ENCODE results near the gene FRMD4A.
"Not testable (repeated sequence)": the region's sequence is repeated elsewhere in the genome, so short reads cannot be mapped to it uniquely, and the experiment has no call there.

FRMD4A gene

GRCh38 chr10:14235566-14236195, 95.0 kb downstream of the FRMD4A start:
- DNase-seq, result no peak

DNA sequence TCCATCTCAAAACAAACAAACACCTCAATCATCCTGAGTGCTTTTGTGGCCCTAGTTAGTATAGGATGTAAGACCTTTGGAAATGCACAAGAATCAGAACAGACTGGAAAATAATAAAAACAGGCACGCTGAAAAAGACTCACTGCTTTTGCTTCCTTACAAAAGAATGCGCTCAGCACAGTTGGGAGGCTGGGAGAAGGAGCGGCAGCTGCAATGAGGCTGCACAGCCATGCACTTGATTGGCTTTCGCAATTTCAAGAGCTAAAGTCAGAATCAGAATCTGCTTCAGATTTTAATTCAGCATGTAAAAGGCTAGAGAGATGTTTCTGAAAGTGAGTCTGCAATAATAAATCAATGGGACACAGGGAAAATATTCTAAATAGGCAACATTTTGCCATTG, 97.2 kb downstream of the FRMD4A start:
- DNase-seq, result no peak

GRCh38 chr10:14228798-14229197, 101.9 kb downstream of the FRMD4A start:
- DNase-seq, result not testable (repeated sequence)

- DNase-seq, result no peak
Measured at GRCh38 chr10:14225379-14225778, 105.3 kb downstream of the FRMD4A start.

DNA sequence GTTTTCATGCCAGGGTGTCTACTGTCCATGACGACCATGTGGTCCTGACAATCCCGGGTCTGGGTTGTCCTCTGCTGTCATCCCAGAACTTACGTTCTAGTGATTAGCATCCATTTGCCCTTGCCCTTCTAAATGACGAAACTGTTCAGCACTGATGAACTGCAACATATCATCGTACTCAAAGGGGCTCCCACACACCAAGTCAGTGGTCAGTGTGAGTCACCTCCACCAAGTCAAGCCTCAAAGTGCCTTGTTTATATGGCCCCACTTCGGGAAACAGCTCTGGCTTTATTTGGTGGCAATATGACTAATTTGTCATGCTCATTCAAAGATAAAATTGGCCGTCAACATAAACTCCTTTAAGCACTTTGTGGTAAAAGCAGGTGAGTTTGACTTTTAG, 110.7 kb downstream of the FRMD4A start:
- no peak for DNase-seq

- no peak for DNase-seq
Measured at GRCh38 chr10:14219411-14219810, 111.3 kb downstream of the FRMD4A start.

DNA sequence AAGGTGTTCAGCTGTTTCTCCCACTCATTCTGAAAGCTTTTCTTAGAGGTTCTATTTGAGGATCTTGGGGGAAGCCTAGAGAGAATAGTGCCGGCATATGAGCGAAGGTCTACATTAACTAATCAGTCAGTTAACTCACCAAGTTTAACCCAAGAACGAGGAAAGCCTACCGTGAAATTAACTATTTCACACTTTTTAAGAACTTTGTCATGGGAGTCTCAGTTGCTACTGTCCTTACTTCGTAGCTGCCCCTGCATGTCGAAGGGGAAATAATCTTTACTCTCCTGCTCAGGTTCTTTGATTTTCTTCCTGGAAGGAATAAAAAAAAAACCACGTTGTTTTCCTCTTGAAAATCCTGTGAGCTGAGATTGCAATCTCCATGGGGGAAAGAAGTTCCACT, 115.1 kb downstream of the FRMD4A start:
- DNase-seq, result no peak

DNA sequence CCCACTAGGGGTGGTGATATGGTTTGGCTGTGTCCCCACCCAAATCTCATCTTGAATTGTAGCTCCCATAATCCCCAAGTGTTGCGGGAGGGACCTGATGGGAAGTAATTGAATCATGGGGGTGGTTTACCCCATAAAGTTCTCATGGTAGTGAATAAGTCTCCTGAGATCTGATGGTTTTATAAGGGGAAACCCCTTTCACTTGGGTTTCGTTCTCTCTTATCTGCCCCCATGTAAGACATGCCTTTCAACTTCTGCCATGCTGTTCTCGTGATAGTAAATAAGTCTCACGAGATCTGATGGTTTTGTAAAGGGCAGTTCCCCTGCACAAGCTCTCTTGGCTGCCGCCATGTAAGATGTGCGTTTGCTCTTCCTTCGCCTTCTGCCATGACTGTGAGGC, 117.0 kb downstream of the FRMD4A start:
- DNase-seq, result not testable (repeated sequence)

DNA sequence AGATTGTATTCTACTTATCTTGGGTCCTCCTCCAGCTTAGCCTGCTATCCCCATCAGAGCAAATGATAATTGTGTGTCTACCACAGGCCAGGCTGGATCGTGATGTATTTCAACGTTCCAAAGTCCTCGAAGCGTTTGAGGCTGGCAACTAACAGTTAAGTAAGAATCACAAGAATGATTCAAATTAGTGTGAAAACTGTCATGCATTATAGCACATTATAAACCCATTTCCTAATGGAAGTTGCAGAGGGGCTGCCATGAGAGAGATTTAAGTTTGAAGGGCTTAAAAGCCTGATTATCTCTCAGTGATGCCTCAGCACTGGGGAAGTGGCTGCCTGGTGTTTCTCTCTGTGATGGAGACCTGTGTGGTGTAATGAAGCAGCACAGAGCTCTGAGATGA, 119.1 kb downstream of the FRMD4A start:
- DNase-seq, result no peak

DNA sequence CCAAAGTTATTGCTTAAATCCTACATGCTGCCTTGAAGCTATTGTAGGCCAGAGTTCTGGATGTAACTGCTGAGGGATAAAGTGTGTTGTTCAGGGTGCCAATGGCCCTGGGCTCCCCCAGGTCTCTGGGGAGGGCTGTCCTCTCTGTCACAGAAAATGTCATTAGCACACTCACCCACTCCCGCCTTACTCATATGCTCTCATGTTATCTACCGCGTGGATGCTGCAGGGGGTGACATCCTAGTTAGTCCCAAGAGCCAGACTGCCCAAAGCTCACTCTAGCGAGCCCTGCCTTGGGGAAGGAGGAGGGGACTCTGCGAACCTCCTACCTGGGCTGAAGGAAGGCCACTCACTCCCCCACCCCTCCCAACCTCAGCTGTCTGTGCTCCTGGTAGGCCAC, 122.5 kb downstream of the FRMD4A start:
- DNase-seq, result no peak

DNA sequence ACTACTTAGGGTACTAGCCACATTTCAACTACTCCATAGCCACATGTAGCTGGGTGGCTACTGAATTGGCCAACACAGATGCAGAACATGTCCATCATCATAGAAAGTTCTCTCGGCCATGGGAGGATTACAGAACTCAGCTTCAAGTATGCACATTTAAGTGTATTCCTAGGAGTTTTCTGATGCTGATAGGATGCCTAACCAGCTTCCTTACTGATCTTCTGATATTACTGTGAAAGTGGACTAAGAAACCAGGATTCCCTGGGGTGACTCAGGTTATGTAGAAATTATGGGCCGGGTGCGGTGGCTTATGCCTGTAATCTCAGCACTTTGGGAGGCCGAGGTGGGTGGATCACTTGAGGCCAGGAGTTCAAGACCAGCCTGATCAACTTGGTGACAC, 125.5 kb downstream of the FRMD4A start:
- no peak for DNase-seq

DNA sequence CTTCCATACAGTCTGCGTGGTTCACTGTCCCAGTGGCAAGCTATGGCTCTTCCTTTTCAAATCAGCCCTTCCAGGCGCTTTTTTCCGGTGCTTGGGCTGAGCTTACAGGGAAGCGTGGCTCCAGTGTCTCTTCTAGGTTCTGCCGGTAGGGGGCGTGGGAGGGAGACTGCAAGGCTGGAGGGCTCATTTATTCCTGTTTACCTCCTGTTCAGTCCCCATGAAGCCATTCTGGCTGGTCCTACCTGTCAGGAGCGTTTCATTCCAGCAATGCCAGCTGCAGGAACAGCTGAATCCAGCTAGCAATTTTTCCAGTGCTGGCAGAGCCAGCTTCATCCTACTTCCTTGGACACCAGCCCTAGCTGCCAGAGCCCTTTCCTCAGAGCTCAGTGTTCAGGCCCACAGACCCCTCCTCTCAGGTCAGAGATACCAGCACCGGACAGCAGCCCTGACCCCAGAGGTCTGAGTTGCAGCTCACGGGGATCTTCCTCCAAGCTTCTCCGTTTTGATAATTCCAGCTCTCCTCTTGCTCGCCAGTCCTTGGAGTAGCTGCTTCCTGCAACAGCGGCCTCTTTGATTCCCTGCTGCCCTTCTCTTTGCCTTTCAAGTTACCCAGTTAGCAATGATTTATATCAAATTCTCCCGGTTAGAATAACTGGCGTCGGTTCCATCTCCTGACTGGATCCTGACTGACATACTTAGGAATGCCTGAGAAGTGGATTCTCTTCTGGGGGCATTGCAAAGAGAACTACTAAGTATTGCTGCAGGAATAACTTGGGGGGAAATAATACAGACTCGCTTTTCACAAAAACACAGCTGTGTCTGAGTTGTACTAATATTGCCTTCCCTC, 129.8 kb downstream of the FRMD4A start:
- no peak for DNase-seq

DNA sequence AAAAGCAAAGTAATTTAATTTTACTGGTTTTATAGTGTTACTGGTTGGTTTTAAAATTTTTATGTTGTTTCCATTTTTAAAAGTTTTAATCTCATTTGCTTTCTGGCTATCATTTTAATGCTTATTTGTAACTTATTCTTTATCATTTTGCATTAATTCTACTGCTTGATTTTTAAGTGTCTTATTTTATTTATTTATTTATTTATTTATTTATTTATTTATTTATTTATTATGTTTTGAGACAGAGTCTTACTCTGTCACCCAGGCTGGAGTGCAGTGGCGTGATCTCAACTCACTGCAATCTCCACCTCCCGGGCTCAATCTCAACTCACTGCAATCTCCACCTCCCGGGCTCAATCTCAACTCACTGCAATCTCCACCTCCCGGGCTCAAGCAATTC, 131.6 kb downstream of the FRMD4A start:
- DNase-seq, result not testable (repeated sequence)

GRCh38 chr10:14198078-14198477, 132.6 kb downstream of the FRMD4A start:
- DNase-seq, result no peak

GRCh38 chr10:14196113-14196512, 134.6 kb downstream of the FRMD4A start:
- DNase-seq, result no peak

GRCh38 chr10:14195433-14195832, 135.3 kb downstream of the FRMD4A start:
- no peak for DNase-seq

- DNase-seq, result no peak
Measured at GRCh38 chr10:14192746-14193145, 138.0 kb downstream of the FRMD4A start.

- no peak for DNase-seq
Measured at GRCh38 chr10:14191871-14192270, 138.9 kb downstream of the FRMD4A start.

DNA sequence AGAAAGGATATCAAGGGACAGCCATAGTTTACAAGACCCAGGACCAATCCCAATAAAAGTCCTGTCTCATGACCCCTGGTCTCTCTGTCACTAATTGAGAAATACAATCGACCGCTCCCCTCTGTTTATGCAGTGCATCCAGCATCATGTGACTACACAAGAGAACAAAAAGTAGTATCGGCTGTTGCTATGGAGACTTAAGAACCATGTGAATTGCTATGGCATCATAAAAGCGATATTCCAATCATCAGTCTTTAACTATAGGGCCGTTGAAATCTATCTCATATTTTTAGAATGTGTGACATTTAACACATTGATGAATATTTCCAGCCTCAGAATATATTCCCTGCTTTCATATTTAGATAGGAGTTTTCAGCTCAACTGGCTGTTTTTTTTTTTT, 139.3 kb downstream of the FRMD4A start:
- DNase-seq, result no peak

- DNase-seq, result no peak
Measured at GRCh38 chr10:14190702-14191101, 140.0 kb downstream of the FRMD4A start.

DNA sequence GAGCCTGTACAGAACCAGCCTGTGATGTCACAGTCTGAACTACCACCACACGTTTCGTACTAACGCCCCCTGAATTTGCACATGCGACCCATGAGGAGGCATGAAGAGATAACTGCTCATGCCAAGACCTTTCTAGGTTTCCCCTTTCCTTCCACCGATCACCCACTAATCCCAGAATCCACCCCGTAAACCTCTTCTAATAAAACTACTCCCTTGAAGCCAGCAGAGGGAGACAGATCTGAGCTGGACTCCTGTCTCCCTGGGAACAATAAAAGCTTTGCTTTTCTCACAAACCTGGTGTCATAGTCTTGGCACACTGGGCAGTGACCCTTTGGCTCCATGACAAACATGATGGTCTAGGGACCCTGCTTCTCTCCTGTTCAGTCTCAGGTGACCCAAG, 144.5 kb downstream of the FRMD4A start:
- no peak for DNase-seq

DNA sequence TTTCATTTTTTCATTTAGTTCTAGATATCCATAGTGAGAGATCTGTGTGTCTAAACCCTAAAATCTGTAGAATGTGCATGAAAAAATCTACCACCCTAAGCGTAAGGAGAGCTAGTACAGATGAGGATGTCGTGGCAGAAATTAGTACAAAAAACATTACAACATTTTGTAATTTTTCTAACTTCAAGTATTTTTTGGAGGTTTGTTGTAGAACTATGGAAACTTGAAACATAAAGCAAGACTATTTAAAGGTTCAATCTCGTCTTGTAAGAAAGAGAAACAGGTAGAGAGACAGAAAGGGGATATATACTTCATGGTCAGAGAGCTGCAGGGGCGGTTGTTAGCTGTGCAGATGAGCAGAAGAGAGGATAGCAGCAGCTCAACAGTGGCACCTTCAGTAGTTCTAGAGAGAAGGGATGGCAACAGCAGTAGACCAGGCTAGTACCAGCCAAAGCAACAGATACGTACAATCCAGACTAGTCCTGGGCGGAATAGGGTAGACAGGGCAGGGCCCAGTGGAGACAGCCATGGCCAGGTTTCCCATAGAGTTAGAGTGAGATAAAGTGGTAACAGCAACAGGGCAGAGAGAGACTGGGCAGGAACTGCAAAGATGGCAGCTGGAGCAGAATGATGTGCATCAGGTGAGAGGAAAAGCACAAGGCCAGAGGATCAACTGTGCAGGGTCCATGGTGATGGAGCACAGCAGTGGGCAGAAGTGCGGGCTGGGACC, 145.2 kb downstream of the FRMD4A start:
- DNase-seq, result no peak

GRCh38 chr10:14184841-14185315, 145.8 kb downstream of the FRMD4A start:
- no peak for DNase-seq

- no peak for DNase-seq
Measured at GRCh38 chr10:14182781-14183180, 147.9 kb downstream of the FRMD4A start.

All from NCI-H1092 (cell line).